WTC11 (cell line): ENCODE data around the gene PDF. TPM values are rescaled to one million over a fixed set of nuclear protein-coding genes. Genes with fewer than 3 reads are reported as not detected.
A peak's percentile ranks its signal among the peaks of the same experiment; 100 is the strongest.

Source experiments
- ATAC-seq: fragments of 200-7000 bp; cut with Tn5 transposase; 2 replicates; pipeline ENCODE4 v1.10.0; 2021; ENCODE audit warnings: mild to moderate bottlenecking, moderate library complexity
- CTCF ChIA-PET: fragments of 300-600 bp; sonication (Branson Sonifier 250); formaldehyde crosslinking; loops from one replicate; lab custom pipeline; 2021; ENCODE audit warnings: antibody characterized with exemption; lab: Charles Lee
- POLR2A ChIA-PET: fragments of 350-600 bp; sonication (Branson Sonifier 250); formaldehyde crosslinking; loops from one replicate; lab custom pipeline; 2021; ENCODE audit warnings: antibody characterized with exemption; lab: Charles Lee
- DNase-seq: peaks from one replicate; pipeline ENCODE4 v3.0.0; 2021; ENCODE audit warnings: low spot score
- H3K27ac Mint-ChIP-seq: 2 replicates; pipeline ENCODE4 v1.8.0; 2021; ENCODE audit warnings: mixed read lengths
- H3K27me3 Mint-ChIP-seq: 2 replicates; pipeline ENCODE4 v1.8.0; 2021; ENCODE audit warnings: low read depth, mild to moderate bottlenecking, moderate library complexity, mixed read lengths
- H3K36me3 Mint-ChIP-seq: 2 replicates; pipeline ENCODE4 v1.8.0; 2021; ENCODE audit warnings: mixed read lengths
- H3K4me1 Mint-ChIP-seq: 2 replicates; pipeline ENCODE4 v1.8.0; 2022; ENCODE audit warnings: mixed read lengths
- H3K4me3 Mint-ChIP-seq: 2 replicates; pipeline ENCODE4 v1.8.0; 2021; ENCODE audit warnings: mild to moderate bottlenecking, moderate library complexity, mixed read lengths
- H3K9me3 Mint-ChIP-seq: 2 replicates; pipeline ENCODE4 v1.8.0; 2021; ENCODE audit warnings: mixed read lengths
- AFF4 ChIP-seq: sonication (generic); formaldehyde crosslinking; IDR thresholded peaks from 2 replicates; pipeline ENCODE4 v1.8.1; 2023; ENCODE audit warnings: mild to moderate bottlenecking, missing genetic modification reagents, borderline replicate concordance
- ATF2 ChIP-seq: sonication (generic); formaldehyde crosslinking; IDR thresholded peaks from 2 replicates; pipeline ENCODE4 v1.8.1; 2022; ENCODE audit warnings: low read depth, missing genetic modification reagents, borderline replicate concordance
- ATF3 ChIP-seq: sonication (generic); formaldehyde crosslinking; conservative IDR thresholded peaks from 2 replicates; pipeline ENCODE4 v1.8.1; 2022; ENCODE audit warnings: mild to moderate bottlenecking, missing genetic modification reagents
- E2F5 ChIP-seq: sonication (generic); formaldehyde crosslinking; IDR thresholded peaks from 2 replicates; pipeline ENCODE4 v1.8.1; 2022; ENCODE audit warnings: mild to moderate bottlenecking, moderate library complexity, missing genetic modification reagents
- ETV6 ChIP-seq: sonication (generic); formaldehyde crosslinking; IDR thresholded peaks from 2 replicates; pipeline ENCODE4 v1.8.1; 2022; ENCODE audit warnings: mild to moderate bottlenecking, missing genetic modification reagents
- FOXP4 ChIP-seq: sonication (generic); formaldehyde crosslinking; IDR thresholded peaks from 2 replicates; pipeline ENCODE4 v1.8.0; 2022; ENCODE audit warnings: mild to moderate bottlenecking, missing genetic modification reagents
- GABPB1 ChIP-seq: sonication (generic); formaldehyde crosslinking; IDR thresholded peaks from 2 replicates; pipeline ENCODE4 v1.8.1; 2023; ENCODE audit warnings: mild to moderate bottlenecking, missing genetic modification reagents
- GTF2I ChIP-seq: fragments of 250-450 bp; sonication (Bioruptor Pico); conservative IDR thresholded peaks from 2 replicates; pipeline ENCODE4 v1.4.0; 2021; ENCODE audit warnings: mild to moderate bottlenecking
- KAT7 ChIP-seq: sonication (generic); formaldehyde crosslinking; IDR thresholded peaks from 2 replicates; pipeline ENCODE4 v1.8.1; 2023; ENCODE audit warnings: missing genetic modification reagents, mild to moderate bottlenecking, borderline replicate concordance
- MXD4 ChIP-seq: fragments of 250-450 bp; sonication (Bioruptor Pico); IDR thresholded peaks from 2 replicates; pipeline ENCODE4 v1.8.0; 2021; ENCODE audit warnings: mild to moderate bottlenecking, moderate library complexity, borderline replicate concordance
- NFYB ChIP-seq: sonication (generic); formaldehyde crosslinking; conservative IDR thresholded peaks from 2 replicates; pipeline ENCODE4 v1.8.0; 2022; ENCODE audit warnings: low read depth, missing genetic modification reagents
- OVOL2 ChIP-seq: fragments of 250-450 bp; sonication (Bioruptor Pico); IDR thresholded peaks from 2 replicates; pipeline ENCODE4 v1.9.0; 2021; ENCODE audit warnings: mild to moderate bottlenecking, borderline replicate concordance
- PRDM15 ChIP-seq: sonication (generic); formaldehyde crosslinking; IDR thresholded peaks from 2 replicates; pipeline ENCODE4 v1.8.0; 2022; ENCODE audit warnings: missing genetic modification reagents
- TCF7 ChIP-seq: sonication (generic); formaldehyde crosslinking; IDR thresholded peaks from 2 replicates; pipeline ENCODE4 v1.8.0; 2022; ENCODE audit warnings: mild to moderate bottlenecking, low read depth, missing genetic modification reagents, moderate library complexity
- TEAD1 ChIP-seq: sonication (generic); formaldehyde crosslinking; IDR thresholded peaks from 2 replicates; pipeline ENCODE4 v1.8.0; 2022; ENCODE audit warnings: mild to moderate bottlenecking, missing genetic modification reagents
- TP53 ChIP-seq: sonication (generic); formaldehyde crosslinking; IDR thresholded peaks from 2 replicates; pipeline ENCODE4 v1.8.1; 2023; ENCODE audit warnings: mild to moderate bottlenecking, missing genetic modification reagents
- ZNF219 ChIP-seq: sonication (generic); formaldehyde crosslinking; IDR thresholded peaks from 2 replicates; pipeline ENCODE4 v1.8.0; 2023; ENCODE audit warnings: missing genetic modification reagents, mild to moderate bottlenecking, borderline replicate concordance
- ZNF263 ChIP-seq: sonication (generic); formaldehyde crosslinking; IDR thresholded peaks from 2 replicates; pipeline ENCODE4 v1.8.1; 2022; ENCODE audit warnings: low read depth, mild to moderate bottlenecking, moderate library complexity, missing genetic modification reagents
- total RNA-seq: library from RNA; stranded (reverse); gene quantifications from 3 replicates; pipeline ENCODE4 v1.2.3, GENCODE V29; 2021
- TF ChIP-seq, protein P1 (sequence below): sonication (generic); formaldehyde crosslinking; IDR thresholded peaks from 2 replicates; pipeline ENCODE4 v1.8.0; 2023; ENCODE audit warnings: mild to moderate bottlenecking, missing genetic modification reagents

The PDF gene
- total RNA-seq, 1 experiment from 2014 or later: 28.2 TPM

DNA sequence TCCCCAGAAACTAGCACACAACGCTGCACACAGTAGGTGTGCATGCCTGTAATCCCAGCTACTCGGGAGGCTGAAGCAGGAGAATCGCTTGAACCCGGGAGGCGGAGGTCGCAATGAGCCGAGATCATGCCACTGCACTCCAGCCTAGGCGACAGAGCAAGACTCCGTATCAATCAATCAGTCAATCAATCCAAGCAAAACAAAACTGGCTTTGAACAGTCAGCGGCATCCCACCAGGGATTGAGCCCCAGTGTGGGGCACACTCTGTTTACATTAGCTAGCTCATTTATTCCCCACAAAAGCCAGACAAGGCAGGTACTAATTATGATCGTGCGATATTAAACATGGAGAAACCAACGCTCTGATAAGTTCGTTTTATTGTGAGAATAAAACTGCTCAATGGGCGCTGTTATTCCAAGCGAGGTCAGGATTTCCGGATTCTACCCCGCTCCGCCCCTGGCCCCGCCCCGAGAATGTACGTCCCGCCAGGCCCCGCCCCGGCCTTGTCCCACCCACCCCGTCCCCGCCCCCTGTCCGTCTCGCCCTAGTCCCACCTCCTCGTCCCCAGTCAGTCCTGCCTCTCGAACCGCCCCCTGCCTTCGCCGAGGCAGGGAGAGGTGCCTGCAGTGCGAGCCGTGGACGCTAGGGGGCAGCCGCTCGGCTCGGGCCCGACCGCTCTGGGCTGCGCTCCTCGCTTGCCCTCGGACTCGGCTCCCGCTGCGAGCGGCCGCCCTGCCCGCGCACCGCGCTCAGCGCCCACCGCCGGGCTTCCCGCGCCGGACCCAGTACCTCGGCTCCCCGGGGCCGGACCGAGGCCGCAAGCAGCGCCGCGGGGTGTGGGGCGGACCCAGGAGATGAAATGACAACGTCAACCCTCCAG lies 19.5 kb downstream of the PDF start, which contains the start of gene VPS4A (continued):
- TF ChIP-seq PRDM15: no peak
- TF ChIP-seq E2F5 (CRISPR knock-in tag): peak; percentile 85; the same call in 1 of the 2 replicates
- no peak for TF ChIP-seq AFF4 (CRISPR knock-in tag)
- TF ChIP-seq TCF7: no peak
- peak; percentile 87; the same call in 1 of the 2 replicates for TF ChIP-seq FOXP4 (CRISPR knock-in tag)
- no peak; the same call in 1 of the 2 replicates for TF ChIP-seq ETV6 (CRISPR knock-in tag)
- TF ChIP-seq ZNF219: peak; percentile 81; the same call in 1 of the 2 replicates
- 0 out of 2 replicates have a peak, but pooled peaks have one; percentile 33 for TF ChIP-seq ZNF263 (CRISPR knock-in tag)
- TF ChIP-seq GABPB1 (CRISPR knock-in tag): 0 out of 2 replicates have a peak, but pooled peaks have one; percentile 12
- TF ChIP-seq ATF3 (CRISPR knock-in tag): no peak
- no peak for TF ChIP-seq ATF2
- peak; percentile 18 for TF ChIP-seq TEAD1

DNA sequence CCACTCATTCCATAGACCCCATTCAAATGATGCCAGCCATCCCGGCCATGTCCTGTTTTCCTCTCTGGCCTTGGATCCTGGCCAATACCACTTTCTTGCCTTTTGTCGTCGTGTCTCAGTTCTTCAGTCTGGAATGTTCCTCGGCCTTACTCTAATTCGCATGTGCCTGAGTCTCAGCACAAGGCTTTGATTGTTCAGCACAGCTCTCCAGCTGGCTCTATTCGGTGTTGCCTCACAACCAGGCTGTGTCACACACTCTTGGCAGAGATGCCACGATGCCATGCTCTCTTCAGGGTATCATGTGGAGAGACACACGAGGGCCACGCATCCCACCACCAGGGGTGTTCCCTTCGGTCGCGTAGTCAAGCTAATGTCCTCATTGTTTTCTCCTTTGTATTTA lies 21.1 kb downstream of the PDF start:
- Mint-ChIP-seq H3K4me1 (peaks cover 9% of the 10 kb centered on the region), H3K4me3 (no peak overlapping the region), H3K36me3 (no peaks in the 10 kb centered on the region), H3K27ac (peak overlapping the region; percentile 38), H3K9me3 (no peaks in the 10 kb centered on the region), H3K27me3 (no peaks in the 10 kb centered on the region)
- ChIA-PET CTCF (no interaction called here), POLR2A (no interaction called here)
- ATAC-seq (no peak), DNase-seq (no peak)
- TF ChIP-seq, protein P1, sequence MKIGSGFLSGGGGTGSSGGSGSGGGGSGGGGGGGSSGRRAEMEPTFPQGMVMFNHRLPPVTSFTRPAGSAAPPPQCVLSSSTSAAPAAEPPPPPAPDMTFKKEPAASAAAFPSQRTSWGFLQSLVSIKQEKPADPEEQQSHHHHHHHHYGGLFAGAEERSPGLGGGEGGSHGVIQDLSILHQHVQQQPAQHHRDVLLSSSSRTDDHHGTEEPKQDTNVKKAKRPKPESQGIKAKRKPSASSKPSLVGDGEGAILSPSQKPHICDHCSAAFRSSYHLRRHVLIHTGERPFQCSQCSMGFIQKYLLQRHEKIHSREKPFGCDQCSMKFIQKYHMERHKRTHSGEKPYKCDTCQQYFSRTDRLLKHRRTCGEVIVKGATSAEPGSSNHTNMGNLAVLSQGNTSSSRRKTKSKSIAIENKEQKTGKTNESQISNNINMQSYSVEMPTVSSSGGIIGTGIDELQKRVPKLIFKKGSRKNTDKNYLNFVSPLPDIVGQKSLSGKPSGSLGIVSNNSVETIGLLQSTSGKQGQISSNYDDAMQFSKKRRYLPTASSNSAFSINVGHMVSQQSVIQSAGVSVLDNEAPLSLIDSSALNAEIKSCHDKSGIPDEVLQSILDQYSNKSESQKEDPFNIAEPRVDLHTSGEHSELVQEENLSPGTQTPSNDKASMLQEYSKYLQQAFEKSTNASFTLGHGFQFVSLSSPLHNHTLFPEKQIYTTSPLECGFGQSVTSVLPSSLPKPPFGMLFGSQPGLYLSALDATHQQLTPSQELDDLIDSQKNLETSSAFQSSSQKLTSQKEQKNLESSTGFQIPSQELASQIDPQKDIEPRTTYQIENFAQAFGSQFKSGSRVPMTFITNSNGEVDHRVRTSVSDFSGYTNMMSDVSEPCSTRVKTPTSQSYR: no peak
- TF ChIP-seq KAT7 (CRISPR knock-in tag) (no peak), TP53 (CRISPR knock-in tag) (no peak), GTF2I (no peak), OVOL2 (no peak), MXD4 (no peak), NFYB (no peak), E2F5 (CRISPR knock-in tag) (no peak)
